Measurements from ENCODE around the gene SAXO1. TPM values are rescaled to one million over a fixed set of nuclear protein-coding genes. Genes with fewer than 3 reads are reported as not detected.
"Not testable (repeated sequence)": the region's sequence is repeated elsewhere in the genome, so short reads cannot be mapped to it uniquely, and the experiment has no call there.

The SAXO1 gene
- polyA plus RNA-seq, 1 experiment = 0.01 TPM

- Histone ChIP-seq H3K9me3 (ENCODE audit: control insufficient read depth, insufficient read depth, low read length) (peaks cover 15% of the 10 kb centered on the region), H3K27me3 (ENCODE audit: control insufficient read depth, insufficient read depth, low read length) (peaks cover 9% of the 10 kb centered on the region), H3K27ac (ENCODE audit: low read depth, low read length) (no peak overlapping the region), H3K4me3 (ENCODE audit: low read depth, low read length) (no peak overlapping the region)
- POLR2A ChIA-PET = no interaction called here
- DNase-seq (ENCODE audit: low read depth, low spot score) = no peak
- CTCF ChIA-PET = no interaction called here
- TF ChIP-seq CTCF (IDR thresholded peaks at IDR 0.05; ENCODE audit: low read depth, low read length) = no peak
Measured at GRCh38 chr9:18996211-18996610, 36.8 kb downstream of the SAXO1 start.

- ChIA-PET POLR2A (no interaction called here), CTCF (interaction anchor here (1.3 kb wide), 1 partner anchor 55 kb away, joined by 4 read pairs; the partner anchor contains the start of gene RRAGA)
- H3K9me3 ChIP-seq (ENCODE audit: control insufficient read depth, insufficient read depth, low read length) = peaks cover 4% of the 10 kb centered on the region
- no peak overlapping the region for H3K4me3 ChIP-seq (ENCODE audit: low read depth, low read length)
- no peak for TF ChIP-seq CTCF (IDR thresholded peaks at IDR 0.05; ENCODE audit: low read depth, low read length)
- H3K27me3 ChIP-seq (ENCODE audit: control insufficient read depth, insufficient read depth, low read length) = peaks cover 11% of the 10 kb centered on the region
- H3K27ac ChIP-seq (ENCODE audit: low read depth, low read length) = no peak overlapping the region
- DNase-seq (ENCODE audit: low read depth, low spot score) = no peak
Measured at GRCh38 chr9:18994263-18994916, 38.6 kb downstream of the SAXO1 start.

- POLR2A ChIA-PET; H3K4me3 ChIP-seq (ENCODE audit: low read depth, low read length); H3K9me3 ChIP-seq (ENCODE audit: control insufficient read depth, insufficient read depth, low read length); H3K27ac ChIP-seq (ENCODE audit: low read depth, low read length); CTCF ChIA-PET; DNase-seq (ENCODE audit: low read depth, low spot score): not testable (repeated sequence)
- H3K27me3 ChIP-seq (ENCODE audit: control insufficient read depth, insufficient read depth, low read length) = peaks cover 20% of the 10 kb centered on the region
Measured at GRCh38 chr9:18991197-18991596, 41.8 kb downstream of the SAXO1 start.

- H3K9me3 ChIP-seq (ENCODE audit: control insufficient read depth, insufficient read depth, low read length) = no peaks in the 10 kb centered on the region
- no peak for TF ChIP-seq CTCF (IDR thresholded peaks at IDR 0.05; ENCODE audit: low read depth, low read length)
- POLR2A ChIA-PET = no interaction called here
- no peak overlapping the region for H3K4me3 ChIP-seq (ENCODE audit: low read depth, low read length)
- no peak for DNase-seq (ENCODE audit: low read depth, low spot score)
- CTCF ChIA-PET = no interaction called here
- H3K27ac ChIP-seq (ENCODE audit: low read depth, low read length) = no peak overlapping the region
- peaks cover 18% of the 10 kb centered on the region for H3K27me3 ChIP-seq (ENCODE audit: control insufficient read depth, insufficient read depth, low read length)
Measured at GRCh38 chr9:18990494-18990893, 42.5 kb downstream of the SAXO1 start.

- Histone ChIP-seq H3K27ac (ENCODE audit: low read depth, low read length) (no peak overlapping the region), H3K9me3 (ENCODE audit: control insufficient read depth, insufficient read depth, low read length) (no peaks in the 10 kb centered on the region), H3K4me3 (ENCODE audit: low read depth, low read length) (no peak overlapping the region), H3K27me3 (ENCODE audit: control insufficient read depth, insufficient read depth, low read length) (peaks cover 14% of the 10 kb centered on the region)
- CTCF ChIA-PET = interaction anchor here (0.6 to 1.3 kb wide), 4 partner anchors 11 to 1179 kb away, joined by 3 to 5 read pairs (median 4); no protein-coding TSS in a partner anchor
- POLR2A ChIA-PET = no interaction called here
- DNase-seq (ENCODE audit: low read depth, low spot score) = no peak
- no peak for TF ChIP-seq CTCF (IDR thresholded peaks at IDR 0.05; ENCODE audit: low read depth, low read length)
Measured at GRCh38 chr9:18989865-18990264, 43.1 kb downstream of the SAXO1 start.
